HG02884 (cell line): ENCODE results near the gene ODAD2.
"Not testable (repeated sequence)": the region's sequence is repeated elsewhere in the genome, so short reads cannot be mapped to it uniquely, and the experiment has no call there.

ENCODE experiments used
- ATAC-seq: cut with Tn5 transposase; IDR thresholded peaks from one replicate; pipeline ENCODE4 v1.9.1; 2021; ENCODE audit warnings: mild to moderate bottlenecking, moderate library complexity; ENCODE audit not compliant: unreplicated experiment

The ODAD2 gene

GRCh38 chr10:27970795-27971194 is 28.1 kb downstream of the ODAD2 start:
- ATAC-seq = not testable (repeated sequence)

DNA sequence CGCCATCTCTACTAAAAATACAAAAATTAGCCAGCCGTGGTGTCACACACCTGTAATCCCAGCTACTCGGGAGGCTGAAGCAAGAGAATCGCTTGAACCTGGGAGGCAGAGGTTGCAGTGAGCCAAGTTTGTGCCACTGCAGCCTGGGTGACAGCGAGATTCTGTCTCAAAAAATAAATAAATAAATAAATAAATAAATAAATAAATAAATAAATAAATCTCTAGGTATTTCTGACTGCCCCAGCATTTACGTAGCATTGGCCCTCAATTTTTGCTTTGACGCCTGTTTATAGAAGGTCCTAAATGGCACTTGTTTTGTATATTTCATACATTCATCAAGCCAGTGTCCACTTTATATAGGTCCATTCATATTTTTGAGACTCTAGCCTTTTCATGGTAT is 28.9 kb downstream of the ODAD2 start:
- not testable (repeated sequence) for ATAC-seq

DNA sequence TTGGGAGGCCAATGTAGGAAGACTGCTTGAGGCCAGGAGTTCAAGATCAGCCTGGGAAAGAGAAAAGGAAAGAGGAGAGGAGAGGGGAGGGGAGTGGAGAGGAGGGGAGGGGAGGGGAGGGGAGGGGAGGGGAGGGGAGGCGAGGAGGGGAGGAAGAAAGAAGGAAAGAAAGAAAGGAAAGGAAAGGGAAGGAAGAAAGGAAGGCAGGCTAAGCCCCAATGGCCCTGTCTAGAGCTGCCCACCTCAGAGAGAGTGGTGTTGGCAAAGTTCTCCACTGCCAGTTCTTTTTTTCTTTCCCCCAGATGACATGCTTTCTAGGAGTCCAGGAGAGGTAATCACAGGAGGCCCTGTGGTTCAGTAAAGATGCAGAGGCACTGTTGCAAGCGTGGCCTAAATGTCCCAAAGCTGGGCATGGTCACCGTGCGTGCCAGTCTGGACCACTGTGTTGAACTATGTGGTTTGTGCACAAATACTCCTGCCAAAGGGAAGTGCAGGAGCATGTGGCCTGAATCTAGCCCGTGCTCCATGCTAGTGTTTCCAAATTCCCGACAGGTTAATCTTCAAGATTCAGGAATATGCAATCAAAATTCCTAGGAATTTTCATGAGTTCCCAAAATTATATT is 39.7 kb downstream of the ODAD2 start:
- no peak for ATAC-seq

GRCh38 chr10:27958383-27958782 is 40.5 kb downstream of the ODAD2 start:
- ATAC-seq = peak; percentile 93

DNA sequence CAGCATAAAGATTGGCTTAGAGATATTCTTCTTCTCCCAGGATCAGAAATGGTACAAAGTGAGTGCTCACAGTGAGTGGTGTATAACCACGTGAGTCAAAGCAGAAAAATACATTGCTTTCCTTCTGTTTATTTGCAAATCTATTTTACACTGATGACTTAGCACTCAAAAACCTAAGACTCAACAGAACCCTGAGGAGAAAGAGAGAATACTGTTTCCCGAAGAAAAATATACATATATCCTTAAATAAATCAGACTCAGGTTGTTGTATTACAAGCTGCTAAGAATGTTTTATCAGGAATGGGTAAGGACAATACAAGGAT is 48.7 kb downstream of the ODAD2 start:
- no peak for ATAC-seq

DNA sequence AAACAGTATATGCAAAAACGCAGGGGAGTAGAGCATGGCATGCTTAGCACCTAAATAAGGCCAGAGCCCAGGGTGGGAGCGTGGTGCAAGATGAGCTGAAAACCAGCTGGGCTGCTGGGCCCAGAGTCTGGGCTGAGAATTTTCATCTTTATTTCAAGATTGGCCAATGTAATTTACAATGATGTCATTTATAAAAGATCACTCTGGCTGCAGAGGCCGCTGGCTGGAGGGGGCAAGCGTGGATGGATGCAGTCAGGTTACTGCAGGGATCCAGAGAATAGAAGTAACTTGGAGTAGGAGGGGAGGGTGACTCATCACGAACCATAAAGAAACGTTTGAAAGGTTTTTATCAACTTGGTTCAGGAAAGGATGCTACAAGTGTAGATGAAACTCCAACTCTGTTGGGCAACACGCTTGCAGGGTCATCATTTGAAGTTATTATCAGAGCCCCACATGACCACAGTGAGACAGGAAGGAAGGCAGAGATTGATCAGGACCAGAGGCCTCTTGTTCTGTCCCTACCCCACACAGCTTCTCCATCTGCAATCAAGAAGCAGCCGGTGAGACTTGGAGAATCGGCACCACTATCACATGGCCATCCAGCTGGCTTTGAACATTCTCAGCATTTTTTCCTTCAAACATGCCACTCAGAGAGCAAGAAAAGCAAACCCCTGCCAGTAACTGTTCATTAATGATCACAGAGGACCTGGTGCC is 49.2 kb downstream of the ODAD2 start:
- ATAC-seq = no peak

GRCh38 chr10:27948186-27948585 is 50.7 kb downstream of the ODAD2 start:
- no peak for ATAC-seq

- no peak for ATAC-seq
These were observed 51.3 kb downstream of the ODAD2 start for GRCh38 chr10:27947540-27947939.

- ATAC-seq = no peak
These were observed 54.9 kb downstream of the ODAD2 start for GRCh38 chr10:27944005-27944404.

GRCh38 chr10:27914888-27915287 is 84.0 kb downstream of the ODAD2 start:
- ATAC-seq = no peak

GRCh38 chr10:27912231-27912630 is 86.6 kb downstream of the ODAD2 start:
- ATAC-seq = no peak

DNA sequence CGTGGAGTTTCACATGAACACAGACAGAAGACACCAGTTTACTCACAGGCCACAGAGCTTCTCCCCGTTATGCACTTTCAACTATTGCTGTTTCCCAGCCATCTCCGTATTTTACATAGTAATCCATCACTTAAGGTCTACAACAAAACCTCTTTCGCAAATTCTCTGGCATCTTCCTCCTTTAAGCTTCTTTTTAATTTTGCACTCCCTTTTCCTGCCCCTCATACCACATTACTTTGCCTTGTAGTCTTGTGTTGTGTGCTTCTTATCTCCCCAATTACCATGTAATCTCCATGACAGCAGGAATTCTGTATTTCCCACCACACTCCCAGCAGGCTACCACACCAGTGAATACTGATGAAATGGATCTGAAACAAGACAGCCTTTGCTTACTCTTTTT is 87.3 kb downstream of the ODAD2 start:
- ATAC-seq = no peak

GRCh38 chr10:27911011-27911410 is 87.9 kb downstream of the ODAD2 start:
- no peak for ATAC-seq

DNA sequence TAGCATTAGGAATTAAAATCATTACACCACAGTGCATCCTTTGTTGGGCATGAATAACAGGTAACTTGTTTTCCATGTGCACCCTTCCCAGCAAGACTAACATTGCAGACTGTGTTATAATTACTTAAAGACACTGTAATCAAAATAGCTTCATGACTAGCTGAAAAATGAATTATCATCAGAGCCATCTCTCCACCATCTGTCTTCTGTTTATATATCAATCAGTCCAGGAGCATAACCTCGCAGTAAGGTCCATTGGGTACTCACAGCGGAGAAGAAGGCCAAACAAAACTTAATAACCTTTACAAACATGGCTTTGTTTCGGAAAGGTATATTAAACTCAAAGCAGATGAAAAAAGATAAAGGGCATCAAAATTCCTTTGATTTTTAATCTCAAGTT is 90.6 kb downstream of the ODAD2 start:
- ATAC-seq = no peak

- not testable (repeated sequence) for ATAC-seq
These were observed 99.4 kb downstream of the ODAD2 start for GRCh38 chr10:27899485-27899884.

- no peak for ATAC-seq
These were observed 99.8 kb downstream of the ODAD2 start for GRCh38 chr10:27899058-27899457.

- ATAC-seq = no peak
These were observed 105.4 kb downstream of the ODAD2 start for GRCh38 chr10:27893358-27893954.

GRCh38 chr10:27890971-27891370 is 107.9 kb downstream of the ODAD2 start:
- ATAC-seq = no peak

GRCh38 chr10:27889518-27889917 is 109.4 kb downstream of the ODAD2 start:
- no peak for ATAC-seq

- ATAC-seq = no peak
These were observed 114.7 kb downstream of the ODAD2 start for GRCh38 chr10:27884185-27884641.

DNA sequence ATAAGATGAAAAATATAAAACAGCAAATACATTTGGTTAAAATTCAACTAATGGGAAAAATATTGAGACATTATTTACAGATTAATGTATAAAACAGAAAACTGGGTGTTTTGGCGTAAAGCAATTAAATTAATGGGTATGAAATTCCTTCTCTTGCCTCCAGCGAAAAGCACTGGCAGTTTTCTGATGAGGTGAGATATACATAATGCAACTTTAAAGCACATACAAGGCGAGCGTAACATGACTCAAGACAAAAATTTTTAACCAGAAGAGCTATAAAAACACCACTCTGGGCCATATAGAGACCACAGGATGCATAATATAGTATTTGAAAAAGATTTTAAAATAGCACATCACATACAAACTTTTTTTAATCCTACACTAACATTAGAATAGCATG is 120.6 kb downstream of the ODAD2 start:
- no peak for ATAC-seq

DNA sequence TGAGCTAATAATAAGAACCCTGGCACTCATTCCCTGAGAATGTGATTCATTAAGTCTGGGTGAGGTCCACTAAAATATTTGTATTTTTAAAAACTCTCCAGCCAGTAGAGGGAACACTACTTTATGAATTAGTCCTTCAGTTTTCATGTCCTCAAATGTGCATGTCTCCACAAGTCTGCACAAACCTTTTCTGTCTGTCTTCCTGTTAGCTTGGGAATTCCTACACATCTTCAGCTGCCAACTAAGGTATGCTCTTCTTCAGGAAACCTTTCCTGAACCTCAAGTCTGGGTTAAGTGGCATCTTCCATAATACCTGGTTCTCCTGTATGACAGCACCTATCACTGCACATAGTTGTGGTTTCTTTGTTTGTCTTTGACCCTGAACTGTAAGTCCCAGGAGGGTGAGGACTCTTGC is 133.7 kb downstream of the ODAD2 start:
- ATAC-seq = no peak
